ENCODE measurements around the gene ADAMTS18.

- no peak for TF ChIP-seq POLR2A (IDR thresholded peaks at IDR 0.05)
- no peak for TF ChIP-seq CTCF (IDR thresholded peaks at IDR 0.05)
- no peak for TF ChIP-seq EP300 (IDR thresholded peaks at IDR 0.05; ENCODE audit: low read depth)
Measured at GRCh38 chr16:77410449-77410848, 24.4 kb downstream of the ADAMTS18 start.
